LoVo (cell line): ENCODE data around the gene ZNF69.
"Not testable (repeated sequence)": the region's sequence is repeated elsewhere in the genome, so short reads cannot be mapped to it uniquely, and the experiment has no call there.

Experiments
- DNase-seq: peaks from one replicate; pipeline ENCODE4 v3.0.0-alpha.2; 2016; ENCODE audit warnings: low spot score

The ZNF69 gene

GRCh38 chr19:11902228-11902627 is 14.6 kb downstream of the ZNF69 start:
- DNase-seq: no peak

GRCh38 chr19:11905928-11906327 is 18.3 kb downstream of the ZNF69 start:
- DNase-seq: no peak

DNA sequence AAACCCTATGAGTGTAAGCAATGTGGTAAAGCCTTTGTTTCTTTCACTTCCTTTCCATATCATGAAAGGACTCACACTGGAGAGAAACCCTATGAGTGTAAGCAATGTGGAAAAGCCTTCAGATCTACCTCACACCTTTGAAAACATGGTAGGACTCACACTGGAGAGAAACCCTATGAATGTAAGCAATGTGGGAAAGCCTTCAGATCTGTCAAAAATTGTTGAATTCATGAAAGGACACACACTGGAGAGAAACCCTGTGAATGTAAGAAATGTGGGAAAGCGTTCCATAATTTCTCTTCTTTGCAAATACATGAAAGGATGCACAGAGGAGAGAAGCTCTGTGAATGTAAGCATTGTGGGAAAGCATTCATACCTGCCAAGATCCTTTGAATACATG is 24.4 kb downstream of the ZNF69 start:
- DNase-seq: not testable (repeated sequence)

- not testable (repeated sequence) for DNase-seq
Observed at GRCh38 chr19:11914417-11915051, 27.0 kb downstream of the ZNF69 start.

- no peak for DNase-seq
Observed at GRCh38 chr19:11921852-11922495, 34.4 kb downstream of the ZNF69 start.

GRCh38 chr19:11924886-11925650 is 37.5 kb downstream of the ZNF69 start, which contains the start of gene ZNF700:
ZNF700 (plus strand) TSS chr19:11925107; CDS start chr19:11925211, 104 bp downstream.
- DNase-seq: peak; percentile 92

- not testable (repeated sequence) for DNase-seq
Observed at GRCh38 chr19:11925651-11926187, 38.1 kb downstream of the ZNF69 start.

DNA sequence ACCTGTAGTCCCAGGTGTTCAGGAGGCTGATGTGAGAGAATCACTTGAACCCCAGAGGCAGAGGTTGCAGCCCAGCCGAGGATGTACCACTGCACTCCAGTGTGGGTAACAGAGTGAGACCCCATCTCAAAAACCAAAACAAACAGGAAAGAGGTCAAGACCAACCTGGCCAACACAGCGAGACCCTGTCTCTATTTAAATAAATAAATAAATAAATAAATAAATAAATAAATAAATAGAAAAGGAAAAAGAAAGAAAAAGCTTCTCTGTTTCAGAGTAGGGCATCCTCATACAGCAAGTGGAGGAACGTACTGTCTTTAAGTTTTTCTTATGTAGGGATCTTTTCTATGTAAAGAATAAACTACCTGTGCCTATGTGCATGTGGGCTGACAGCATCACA is 39.6 kb downstream of the ZNF69 start:
- DNase-seq: no peak

DNA sequence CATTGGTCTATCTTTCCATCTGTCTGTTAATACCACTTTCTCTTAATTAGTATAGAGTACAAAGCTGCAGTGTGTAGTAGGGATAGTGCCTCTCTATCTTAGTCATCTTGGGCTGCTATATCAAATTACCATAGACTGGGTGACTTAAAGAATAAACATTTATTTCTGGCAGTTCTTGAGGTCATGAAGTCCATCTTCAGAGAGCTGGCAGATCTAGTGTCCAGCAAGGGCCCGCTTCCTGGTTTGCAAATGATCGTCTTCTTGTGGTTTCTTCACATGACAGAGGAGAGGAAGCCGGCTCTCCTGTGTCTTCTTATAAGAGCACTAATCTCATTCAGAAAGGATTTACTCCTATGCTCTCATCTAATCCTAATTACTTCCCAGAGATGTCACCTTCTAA is 43.5 kb downstream of the ZNF69 start:
- DNase-seq: no peak

- no peak for DNase-seq
Observed at GRCh38 chr19:11931513-11931912, 43.9 kb downstream of the ZNF69 start.

- DNase-seq: not testable (repeated sequence)
Observed at GRCh38 chr19:11935829-11936228, 48.2 kb downstream of the ZNF69 start.

DNA sequence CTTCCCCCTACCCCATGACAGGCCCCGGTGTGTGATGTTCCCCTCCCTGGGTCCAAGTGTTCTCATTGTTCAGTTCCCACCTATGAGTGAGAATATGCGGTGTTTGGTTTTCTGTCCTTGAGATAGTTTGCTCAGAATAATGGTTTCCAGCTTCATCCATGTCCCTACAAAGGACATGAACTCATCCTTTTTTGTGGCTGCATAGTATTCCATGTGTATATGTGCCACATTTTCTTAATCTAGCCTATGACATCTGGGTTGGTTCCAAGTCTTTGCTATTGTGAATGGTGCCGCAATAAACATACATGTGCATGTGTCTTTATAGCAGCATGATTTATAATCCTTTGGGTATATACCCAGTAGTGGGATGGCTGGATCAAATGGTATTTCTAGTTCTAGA is 50.8 kb downstream of the ZNF69 start:
- DNase-seq: not testable (repeated sequence)

- DNase-seq: not testable (repeated sequence)
Observed at GRCh38 chr19:11941361-11941887, 53.8 kb downstream of the ZNF69 start.

DNA sequence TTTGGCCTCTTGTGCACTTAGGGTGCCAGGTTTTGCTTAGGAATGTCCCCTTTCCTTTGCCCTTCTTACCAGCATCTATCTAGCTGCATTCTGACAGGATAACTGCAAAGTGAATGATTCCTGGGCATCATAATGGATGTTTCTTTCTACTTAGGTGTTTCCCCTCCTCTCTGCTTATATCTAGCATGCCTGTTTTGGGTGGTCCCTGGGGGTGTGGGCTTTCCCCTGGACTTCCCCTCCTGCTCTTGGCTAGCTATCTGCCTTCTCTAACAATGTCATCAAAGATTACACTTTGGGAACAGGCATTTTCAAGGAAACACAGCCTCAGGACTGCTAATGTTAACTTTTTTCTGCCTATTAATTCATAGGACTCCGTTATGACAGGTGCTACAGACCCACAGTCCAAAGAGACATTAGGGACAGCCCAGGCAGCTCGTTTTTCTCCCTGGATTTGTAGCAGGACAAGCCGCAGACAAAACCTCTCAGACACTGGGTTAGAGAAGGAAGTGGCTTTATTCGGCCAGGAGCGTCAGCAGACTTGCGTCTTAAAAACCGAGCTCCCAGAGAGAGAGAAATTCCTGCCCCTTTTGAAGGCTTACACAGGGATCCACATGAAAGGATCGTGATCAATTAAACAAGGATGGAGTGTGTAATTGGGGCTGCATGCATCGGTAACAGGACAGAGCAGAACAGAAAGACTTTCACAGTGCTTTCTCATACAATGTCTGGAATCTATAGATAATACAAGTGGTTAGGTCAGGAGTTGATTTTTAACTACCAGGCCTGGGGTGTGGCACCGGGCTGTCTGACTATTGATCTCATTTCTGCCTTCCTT is 54.6 kb downstream of the ZNF69 start:
- DNase-seq: no peak

GRCh38 chr19:11942843-11943108 is 55.2 kb downstream of the ZNF69 start:
- no peak for DNase-seq

- no peak for DNase-seq
Observed at GRCh38 chr19:11944656-11945055, 57.1 kb downstream of the ZNF69 start.

GRCh38 chr19:11948646-11949045 is 61.1 kb downstream of the ZNF69 start:
- no peak for DNase-seq

GRCh38 chr19:11949201-11949600 is 61.6 kb downstream of the ZNF69 start:
- DNase-seq: no peak

DNA sequence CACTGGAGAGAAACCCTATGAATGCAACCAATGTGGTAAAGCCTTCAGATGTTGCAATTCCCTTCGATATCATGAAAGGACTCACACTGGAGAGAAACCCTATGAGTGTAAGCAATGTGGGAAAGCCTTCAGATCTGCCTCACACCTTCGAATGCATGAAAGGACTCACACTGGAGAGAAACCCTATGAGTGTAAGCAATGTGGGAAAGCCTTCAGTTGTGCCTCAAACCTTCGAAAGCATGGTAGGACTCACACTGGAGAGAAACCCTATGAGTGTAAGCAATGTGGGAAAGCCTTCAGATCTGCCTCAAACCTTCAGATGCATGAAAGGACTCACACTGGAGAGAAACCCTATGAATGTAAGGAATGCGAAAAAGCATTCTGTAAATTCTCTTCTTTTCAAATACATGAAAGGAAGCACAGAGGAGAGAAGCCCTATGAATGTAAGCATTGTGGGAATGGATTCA is 62.1 kb downstream of the ZNF69 start:
- not testable (repeated sequence) for DNase-seq

GRCh38 chr19:11950312-11950711 is 62.7 kb downstream of the ZNF69 start:
- DNase-seq: no peak
